ENCODE results near the gene RAP1A.
A peak's percentile ranks its signal among the peaks of the same experiment; 100 is the strongest.

RAP1A gene

GRCh38 chr1:111723091-111723806 is 103.7 kb downstream of the RAP1A start:
- no peak for DNase-seq

GRCh38 chr1:111723871-111724270 is 104.3 kb downstream of the RAP1A start:
- DNase-seq, result no peak

DNA sequence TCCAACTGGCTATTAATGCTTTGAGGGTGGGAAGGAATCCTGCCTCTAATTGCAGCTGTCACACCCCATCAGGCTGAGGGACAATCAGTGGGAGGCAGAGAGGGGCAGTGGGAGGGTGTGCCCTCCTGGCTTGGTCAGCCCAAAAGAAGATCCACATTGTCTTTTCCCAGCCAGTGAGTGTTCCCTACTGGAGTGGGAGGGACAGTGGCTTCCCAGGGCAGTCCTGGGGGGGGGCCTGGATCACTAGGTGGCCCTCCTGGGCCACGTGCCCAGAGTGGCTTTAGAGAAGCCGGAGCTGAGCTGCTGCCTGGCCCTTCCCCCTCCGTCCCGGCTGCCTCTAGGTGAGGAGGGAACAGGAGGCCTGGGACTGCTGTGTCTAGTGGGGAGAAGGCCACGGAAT is 105.6 kb downstream of the RAP1A start:
- no peak for DNase-seq

DNA sequence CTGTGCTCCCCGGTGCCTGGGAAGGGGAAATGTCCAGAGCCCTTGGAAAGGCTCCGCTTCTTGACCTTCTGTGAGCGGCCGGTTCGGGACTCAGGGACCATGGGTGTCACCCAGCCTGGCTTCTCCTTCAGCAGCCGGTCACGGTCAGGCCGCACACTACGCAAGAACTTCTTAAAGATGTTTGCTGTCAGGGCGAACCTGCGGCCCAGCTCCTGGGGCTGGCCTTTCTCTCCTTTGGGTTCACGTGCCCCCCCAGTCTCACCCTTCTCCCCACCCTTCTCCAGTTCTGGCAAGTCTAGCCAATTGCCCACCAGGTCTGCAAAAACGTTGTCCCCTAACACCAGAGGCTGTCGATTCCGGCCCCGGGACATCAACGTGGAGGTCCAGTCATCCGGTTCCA is 107.5 kb downstream of the RAP1A start:
- DNase-seq, result no peak

DNA sequence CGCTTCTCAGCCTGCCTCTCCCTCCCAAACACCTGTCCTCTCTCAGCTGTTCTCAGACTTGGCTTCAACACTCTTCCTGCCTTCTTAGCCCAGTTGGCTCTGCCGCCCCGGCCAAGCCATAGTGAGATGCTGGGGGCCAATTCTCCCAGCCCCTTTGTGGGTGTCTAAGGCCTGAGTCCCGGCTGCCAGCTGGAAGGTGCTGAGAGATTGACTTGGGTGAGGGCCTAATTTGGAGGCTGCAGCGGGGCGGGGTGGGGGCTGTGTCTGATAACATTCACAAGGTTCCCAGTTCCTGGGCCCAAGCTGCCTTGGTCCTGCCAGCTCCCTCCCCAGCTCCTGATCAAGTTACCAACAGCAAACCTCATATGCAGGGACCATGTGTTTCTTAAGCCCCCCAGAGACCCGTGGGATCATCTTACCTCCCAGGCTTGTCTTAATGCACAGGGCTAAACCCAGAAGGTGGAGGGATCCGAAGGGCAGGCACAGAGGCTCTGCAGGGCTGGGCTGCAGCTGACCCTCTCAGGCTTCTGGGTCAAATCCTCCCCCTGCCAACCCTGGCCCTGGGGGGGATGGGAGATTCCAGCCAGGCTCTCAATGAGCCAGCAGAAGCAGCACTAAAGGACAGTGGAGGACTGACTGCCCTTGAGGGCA is 109.8 kb downstream of the RAP1A start:
- no peak for DNase-seq

DNA sequence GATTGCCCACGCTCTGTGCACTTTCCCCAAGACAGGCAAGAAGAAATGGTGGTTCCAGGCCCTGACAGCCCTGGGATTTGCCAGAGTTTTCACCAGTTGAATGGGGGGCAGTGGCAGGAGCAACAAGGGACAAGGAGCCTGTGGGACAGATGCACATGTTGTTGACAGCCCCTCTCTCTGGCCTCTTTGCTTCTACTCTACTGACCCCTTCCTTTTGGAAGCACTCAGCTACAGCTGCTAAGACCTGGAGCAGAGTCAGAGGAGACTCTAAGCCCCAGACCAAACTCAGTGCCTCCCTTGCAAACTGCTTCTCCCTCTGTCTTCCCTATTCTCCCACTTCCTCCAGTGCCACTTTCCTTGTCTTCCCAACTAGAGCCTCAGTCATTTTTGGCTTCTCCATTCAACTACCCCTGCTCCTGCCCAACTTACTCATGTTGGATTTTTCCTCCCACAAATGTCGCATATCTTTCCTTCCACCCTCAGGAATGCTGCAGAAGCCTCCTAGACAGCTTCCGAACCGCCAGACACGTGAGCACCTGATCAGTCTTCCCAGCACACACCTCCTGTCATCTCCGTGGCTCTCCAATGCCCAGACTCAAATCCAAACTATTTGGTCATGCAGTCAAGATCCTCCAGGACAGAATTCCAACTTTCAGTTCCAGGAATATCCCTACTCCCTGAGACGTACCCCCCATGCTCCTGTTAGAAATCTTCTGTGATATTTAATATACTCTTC is 110.5 kb downstream of the RAP1A start:
- no peak for DNase-seq

DNA sequence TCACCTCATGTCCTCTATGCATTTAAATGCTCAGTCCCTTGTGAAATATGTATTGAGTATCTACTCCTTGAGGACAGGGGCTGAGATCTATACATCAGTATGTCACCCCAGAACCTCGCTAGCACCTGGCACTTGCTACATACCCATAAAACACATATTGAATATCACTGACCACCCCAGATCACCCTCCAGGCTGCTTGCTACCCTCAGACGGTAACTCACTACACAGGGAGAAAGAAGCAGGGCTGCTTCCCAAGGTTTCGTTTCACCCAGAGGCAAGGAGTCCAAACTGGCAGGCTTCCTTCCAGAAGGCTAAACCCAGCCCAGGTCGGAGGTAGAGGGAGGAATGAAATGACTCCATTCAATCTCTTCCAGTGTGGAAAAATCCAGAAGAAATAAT is 111.1 kb downstream of the RAP1A start:
- no peak for DNase-seq

DNA sequence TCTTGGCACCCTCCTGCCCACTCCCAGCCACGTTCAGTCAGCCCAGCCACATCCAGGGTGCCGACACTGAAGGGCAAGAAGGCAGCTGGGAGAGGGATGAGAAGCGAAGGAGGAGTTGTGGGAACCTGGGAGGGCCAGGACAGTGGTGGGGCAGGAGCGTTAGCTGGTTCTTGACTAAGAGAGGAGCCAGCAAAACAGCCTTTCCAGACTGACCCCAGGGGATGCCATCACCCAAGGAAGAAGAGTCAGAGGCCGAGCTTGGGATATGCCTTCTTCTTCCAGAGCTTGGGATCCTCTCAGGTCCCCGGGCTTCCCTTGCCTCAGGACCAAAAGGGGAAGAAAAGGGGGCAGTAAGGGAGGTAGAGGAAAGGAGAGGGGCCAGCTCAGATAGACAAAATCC is 112.4 kb downstream of the RAP1A start:
- no peak for DNase-seq

- no peak for DNase-seq
Measured at GRCh38 chr1:111732718-111733117, 113.1 kb downstream of the RAP1A start.

DNA sequence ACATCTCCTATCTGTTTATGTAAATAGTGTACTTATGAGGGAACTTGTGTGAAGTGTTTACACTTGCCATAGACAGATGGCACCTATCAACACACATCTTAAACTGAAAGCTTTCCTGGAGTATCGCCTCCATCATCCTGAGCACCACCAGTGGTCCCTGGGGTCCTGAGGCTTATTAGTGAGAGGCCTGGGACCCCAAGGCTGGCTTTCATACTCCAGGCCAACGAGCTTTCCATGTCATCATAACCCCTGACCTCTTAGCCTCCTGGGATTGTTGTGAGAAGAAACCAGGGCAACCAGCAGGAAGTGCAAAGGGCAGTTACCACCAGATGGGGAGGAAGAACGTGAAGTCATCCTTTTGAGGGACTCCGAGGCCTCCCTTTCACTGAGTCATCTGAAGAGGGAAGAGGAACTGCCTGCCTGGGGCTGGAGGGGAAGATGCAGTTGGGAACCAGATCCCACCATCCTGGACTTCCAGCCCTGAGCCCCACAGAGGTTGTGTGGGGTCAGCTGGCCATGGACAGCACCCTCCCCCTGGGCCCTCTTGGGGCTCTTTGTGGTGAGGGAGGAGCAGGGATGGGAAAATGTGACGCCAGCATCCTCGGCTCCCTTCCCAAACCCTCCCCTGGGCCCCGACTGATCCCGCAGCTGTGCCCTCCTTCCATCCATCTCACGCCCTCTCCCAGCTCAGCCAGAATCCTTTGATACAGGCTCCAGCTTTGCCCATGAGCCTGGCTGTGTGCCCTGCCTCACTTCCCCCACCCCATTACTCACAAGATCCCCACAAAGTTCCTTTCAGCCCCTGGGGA is 113.8 kb downstream of the RAP1A start:
- no peak for DNase-seq

GRCh38 chr1:111733992-111734341 is 114.4 kb downstream of the RAP1A start:
- DNase-seq, result no peak

GRCh38 chr1:111734426-111734825 is 114.8 kb downstream of the RAP1A start:
- no peak for DNase-seq

DNA sequence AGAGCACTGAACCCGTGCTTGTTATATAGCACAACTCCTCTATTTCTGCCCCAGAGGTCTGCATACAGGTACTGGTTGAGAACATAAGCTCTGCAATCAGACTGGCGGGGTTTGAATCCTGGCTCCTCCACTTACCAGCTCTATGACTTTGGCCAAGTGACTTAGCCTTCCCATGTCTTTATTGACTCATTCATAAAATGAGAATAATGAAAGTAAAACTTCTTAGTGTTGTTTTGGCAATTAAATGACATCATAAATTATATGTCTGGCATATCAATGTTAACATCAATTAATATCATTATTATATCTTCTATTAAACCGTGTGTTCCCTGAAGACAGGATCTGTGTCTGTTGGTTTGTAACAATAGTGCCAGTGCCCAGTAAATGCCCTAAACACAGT is 115.3 kb downstream of the RAP1A start:
- DNase-seq, result no peak

GRCh38 chr1:111735321-111735720 is 115.7 kb downstream of the RAP1A start:
- no peak for DNase-seq

DNA sequence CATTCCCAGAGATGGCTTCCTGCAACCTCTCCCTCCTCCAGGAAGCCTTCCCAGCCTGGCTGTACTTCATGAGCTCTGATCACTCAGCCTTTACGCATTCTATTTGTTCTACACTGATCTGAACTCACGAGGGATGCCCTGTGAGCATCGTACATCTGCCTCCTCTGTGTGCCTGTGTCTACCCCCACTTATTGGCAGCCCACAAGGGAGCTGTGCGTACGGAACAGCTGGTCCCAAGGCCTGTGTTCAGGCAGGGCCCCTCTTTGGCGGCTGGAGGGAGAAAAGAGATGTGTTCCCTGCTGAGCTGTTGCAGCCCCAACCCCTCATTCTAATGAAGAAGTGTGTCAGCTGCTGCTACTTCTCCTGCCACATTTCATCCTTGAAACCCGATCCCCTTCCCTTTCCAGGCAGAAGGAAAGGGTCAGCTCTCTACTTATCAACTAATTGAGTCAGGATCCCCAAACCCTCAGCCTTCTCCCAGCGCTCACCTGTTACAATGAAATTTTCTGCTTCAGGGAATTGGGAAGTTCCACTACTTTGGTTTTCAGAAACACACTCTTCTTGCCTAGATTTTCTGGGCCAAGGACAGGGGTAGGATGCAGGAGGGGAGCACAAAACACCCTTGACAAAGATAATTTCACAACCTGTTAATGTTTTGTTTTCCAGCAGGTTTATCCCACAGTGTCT is 116.4 kb downstream of the RAP1A start:
- no peak for DNase-seq

- DNase-seq, result no peak
Measured at GRCh38 chr1:111736548-111737215, 117.1 kb downstream of the RAP1A start.

- no peak for DNase-seq
Measured at GRCh38 chr1:111737216-111738132, 117.9 kb downstream of the RAP1A start.

DNA sequence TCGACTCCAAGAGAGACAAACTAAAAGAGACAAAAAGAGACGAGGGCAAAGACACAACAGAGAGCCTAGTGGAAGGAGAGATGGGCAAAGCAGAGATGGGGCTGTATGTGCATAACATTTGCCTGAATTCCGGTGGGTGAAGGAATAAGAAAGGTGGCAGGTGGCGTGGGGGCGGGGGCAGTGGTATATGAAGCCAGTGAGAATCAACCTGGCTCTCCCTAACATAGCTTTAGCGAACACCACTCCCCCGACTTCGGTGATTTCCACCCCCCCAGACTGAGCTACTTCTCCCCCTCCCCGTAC is 118.5 kb downstream of the RAP1A start:
- DNase-seq, result no peak

DNA sequence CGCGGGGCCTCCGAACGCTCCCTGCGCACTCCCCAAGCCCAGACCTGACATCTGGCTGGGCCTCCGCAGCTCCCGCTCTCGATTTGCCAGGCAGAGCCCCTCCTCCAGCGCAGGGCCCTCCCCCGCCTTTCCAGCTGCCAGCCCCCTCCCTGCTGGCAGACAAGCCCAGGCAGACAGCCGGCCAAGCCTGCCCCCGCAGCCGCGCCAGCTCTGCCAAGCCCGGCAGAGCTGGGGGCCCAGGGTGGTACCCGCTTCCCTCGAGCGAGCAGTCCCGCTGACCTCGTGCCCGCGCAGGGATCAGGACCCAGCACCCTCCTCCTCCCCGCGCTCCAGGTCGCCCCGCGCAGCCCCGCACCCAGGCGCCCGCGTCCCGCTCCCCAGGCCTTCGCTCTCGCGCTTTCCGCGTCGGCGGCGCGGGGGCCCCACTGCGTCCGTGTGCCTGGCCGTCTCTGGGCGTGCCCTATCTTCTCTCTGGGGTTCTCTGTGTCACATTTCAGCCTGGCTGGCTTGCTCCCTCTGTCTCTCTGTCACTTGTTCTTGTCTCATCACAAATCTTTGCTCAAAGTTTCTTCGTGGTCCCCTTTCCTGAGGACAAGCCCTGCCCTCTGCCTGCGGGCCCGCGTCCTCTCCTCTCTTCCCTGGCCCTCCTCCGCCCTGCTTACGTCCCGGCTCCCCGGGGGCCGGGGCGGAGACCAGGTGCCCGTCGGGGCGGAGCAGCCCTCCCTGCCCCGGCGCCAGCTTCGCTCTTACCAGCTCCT is 119.0 kb downstream of the RAP1A start:
- peak in 1 of 2 experiments; percentile 73 for DNase-seq

DNA sequence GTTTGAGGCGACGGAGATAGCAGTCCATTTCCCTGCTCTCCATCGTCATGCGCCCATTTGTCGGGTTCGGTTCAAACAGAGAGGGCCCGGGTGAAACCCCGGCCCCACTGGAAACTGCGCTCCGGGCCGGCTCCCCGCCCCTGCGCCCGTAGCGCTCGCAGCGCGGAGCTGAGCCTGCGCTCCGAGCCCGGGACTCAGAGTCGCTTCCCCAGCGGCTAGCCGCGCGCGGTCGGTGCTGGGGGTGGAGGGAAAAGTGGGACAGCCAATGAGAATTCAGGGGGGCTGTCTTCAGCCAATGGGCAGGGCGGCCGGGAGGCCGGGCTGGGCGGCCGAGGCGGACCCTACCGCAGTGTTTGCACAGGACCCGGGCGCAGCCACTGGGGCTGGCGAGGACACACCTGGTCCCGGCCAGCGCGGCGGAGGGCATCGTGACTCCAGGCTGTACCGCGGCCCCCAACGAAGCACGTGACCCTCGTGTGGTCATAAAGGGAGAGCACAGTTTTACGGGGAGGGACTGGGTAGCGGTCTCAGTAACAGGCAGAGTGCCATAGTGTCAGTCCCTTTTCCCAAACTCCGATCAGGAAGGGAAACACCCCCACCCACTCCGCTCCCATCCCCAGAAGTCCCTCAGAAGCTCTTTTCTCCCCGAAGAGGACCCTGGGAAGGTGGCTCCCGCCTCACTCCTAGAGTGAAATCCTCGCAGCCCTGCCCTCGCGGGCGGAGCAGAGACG is 119.8 kb downstream of the RAP1A start, which contains the start of gene INKA2:
Gene INKA2, minus strand, starts transcription at position 202 of the 731 bp plus-strand sequence. Its CDS starts 153 bp downstream, at position 49.
- peak; percentile 36 to 76 for DNase-seq

Data from SW 1271 (cell line).